Fibroblast of gingiva (primary cell): Measurements from ENCODE around the gene CNPPD1.

ENCODE experiments used
- DNase-seq: peaks from one replicate; pipeline ENCODE4 v3.0.0-alpha.2; 2011; ENCODE audit warnings: low read depth

CNPPD1 gene

GRCh38 chr2:219179601-219180465, 3.1 kb upstream of the CNPPD1 start:
- DNase-seq: no peak

GRCh38 chr2:219178377-219179175, 1.9 kb upstream of the CNPPD1 start:
- DNase-seq: no peak

DNA sequence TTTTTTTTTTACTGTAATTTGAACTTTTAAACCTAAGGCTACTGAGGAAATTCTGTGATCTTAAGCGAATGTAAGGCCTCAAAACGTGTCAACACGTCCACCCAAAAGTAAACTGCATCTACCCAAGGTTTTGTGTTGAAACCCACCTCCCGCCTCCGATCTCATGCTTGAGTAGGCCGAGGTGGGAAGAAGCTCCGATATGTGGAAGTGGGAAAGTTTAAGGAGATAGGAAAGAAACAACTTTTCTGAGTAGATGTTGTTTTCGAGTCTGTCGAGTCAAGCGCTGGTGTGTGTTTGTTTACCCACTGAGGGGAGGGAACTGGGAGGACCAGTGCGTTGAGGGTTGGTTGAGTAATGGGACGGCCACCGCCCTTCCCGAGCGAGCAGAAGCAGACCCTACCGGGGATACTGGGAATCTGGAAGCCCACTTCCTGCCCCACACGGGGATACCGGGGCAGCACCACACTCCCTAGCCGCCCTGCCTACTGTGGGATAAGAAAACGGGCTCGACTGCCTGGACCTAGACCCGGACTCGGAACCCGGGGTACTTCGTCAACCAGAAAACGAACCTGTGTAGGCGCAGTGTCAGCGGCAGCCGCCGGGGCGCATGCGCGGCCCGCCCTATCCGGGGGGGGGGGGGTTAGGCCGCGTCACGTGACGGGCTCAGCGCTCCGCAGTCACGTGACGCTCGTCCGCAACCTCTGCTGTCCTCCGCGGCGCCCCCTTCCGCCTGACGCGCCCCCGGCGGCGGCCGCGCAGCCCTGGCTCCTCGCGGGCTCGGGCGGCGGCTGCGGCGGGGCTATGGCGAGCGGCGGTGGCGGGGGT, 1.0 kb upstream of the CNPPD1 start, which contains the start of gene RETREG2:
Gene RETREG2, plus strand, starts transcription at position 724 of the 825 bp plus-strand sequence. Its CDS starts 78 bp downstream, at position 802.
- peak; percentile 91 for DNase-seq

DNA sequence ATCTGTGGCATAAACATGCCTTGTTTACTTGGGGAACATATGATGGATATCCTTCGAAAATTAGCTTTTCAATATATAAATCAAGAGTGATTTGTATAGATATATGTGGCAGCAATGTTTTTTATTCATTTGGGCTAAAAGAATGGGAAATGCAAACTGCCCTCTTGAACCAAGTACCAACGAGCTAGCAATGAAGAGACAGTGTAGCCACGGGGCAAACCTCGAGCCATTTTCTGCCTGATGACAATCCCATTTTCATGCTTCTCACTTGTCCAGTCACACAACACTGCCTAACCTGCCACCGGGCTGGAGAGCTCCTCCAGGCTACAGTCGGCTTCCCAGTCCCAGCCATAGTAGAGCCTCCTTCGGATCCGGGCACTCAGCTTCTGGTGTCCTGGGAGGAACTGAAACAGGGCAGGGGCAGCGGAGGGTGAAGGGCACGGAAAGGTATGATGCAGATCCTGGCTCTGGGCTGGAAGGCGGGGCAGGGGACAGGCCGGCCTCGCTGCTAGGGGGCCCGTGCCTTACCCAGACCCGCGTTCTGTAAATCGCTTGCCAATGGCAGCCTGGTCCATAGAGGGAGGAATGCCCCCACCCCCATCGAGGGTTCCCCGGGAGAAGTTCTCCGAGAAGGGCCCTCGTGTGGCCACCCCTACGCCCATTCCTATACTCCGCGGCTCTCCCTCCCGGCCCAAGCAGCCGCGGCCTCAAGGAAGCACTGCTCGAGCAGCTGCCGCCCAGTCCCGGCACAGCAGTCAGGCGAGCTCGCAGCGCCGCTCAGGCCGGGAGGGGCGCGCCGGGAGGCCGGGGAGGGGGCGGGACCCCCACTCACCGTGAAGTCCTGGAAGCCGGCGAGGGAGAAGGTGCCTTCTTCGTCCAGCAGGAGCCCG, 552 bp downstream of the CNPPD1 start:
- DNase-seq: peak; percentile 14

DNA sequence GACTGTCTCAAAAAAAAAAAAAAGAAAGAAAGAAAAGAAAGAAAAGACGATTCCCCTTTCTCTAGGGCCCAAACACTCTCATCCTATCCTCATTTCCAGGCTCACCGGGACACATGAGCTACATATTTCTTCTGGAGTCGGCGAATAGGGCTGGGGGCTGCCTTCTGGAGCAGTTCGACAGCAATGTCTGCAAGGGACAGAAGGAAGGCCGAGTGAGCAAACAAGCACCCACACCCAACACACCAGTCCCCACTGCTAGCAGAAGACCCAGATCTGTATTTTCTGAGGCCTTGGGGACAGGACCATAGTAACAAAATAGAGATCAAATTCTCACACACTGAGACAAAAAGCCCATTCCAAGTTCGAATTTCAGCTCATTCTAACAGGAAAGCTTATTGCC, 1.2 kb downstream of the CNPPD1 start:
- no peak for DNase-seq

- no peak for DNase-seq
Observed at GRCh38 chr2:219174801-219175200, 1.9 kb downstream of the CNPPD1 start.

GRCh38 chr2:219174146-219174545, 2.6 kb downstream of the CNPPD1 start:
- DNase-seq: no peak

DNA sequence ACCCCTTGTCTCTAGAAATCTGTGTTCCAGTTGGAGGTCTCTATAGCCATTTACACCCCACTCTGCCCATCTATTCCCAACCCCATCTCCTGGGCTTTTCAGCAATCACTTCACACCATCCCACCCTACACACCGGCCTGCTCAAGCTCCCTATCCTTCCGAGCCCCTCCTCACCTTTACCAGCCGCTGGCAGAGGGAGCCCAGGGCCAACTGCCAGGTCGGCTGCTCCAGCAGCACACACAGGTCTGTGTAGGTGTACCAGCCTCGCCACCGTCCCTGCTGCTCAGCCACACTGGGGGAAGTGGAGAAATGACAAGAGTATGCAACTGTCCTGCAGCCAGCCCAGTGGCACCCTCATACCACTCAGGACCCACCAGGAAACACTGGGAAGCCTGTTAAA, 3.5 kb downstream of the CNPPD1 start:
- no peak for DNase-seq

GRCh38 chr2:219172231-219173154, 4.2 kb downstream of the CNPPD1 start:
- DNase-seq: no peak

DNA sequence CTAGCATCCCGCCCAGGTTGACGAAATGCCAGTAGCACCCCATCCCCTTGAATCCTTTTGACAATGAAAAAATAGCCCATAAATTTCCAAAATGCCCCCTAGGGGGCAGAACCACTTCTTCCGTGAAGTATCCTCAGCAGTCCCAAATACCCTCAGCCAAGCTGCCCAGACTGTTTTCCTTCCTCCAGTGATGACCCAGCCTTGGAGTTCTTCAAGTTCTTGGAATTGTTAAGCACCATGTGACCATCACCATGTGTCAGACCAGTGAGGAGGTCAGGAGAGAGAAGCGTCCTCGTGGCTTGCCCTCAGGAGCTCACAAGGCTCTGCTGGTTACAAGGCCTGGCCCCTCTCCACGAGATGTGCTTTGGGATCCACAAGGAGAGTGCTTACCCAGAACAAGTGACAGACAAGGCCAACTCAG, 5.5 kb downstream of the CNPPD1 start:
- DNase-seq: peak; percentile 86

- no peak for DNase-seq
Observed at GRCh38 chr2:219169930-219170654, 6.6 kb downstream of the CNPPD1 start, which contains the start of gene SLC23A3. TSS of gene SLC23A3 (minus strand) at chr2:219170029. CDS start at chr2:219169984, 45 bp downstream.

DNA sequence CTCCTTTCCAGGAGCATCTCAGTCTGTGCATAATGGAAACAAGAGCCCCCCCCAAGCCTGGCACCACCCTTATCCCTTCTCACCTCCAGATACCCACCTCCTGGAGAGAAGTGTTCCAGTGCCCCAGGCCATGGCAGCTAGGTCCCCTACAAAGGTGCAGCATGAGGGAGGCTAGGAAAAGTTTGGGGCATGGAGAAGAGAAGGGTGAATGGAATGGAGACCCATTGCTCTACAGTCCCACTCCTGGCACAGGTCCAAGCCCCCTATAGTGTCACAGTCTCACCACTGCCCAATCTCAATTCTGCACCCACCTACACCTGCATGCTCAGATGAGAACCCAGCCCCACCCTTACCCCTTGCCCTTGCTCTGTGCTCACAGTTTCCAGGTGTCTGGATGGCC, 7.8 kb downstream of the CNPPD1 start:
- DNase-seq: no peak

GRCh38 chr2:219168526-219168925, 8.2 kb downstream of the CNPPD1 start:
- DNase-seq: no peak

DNA sequence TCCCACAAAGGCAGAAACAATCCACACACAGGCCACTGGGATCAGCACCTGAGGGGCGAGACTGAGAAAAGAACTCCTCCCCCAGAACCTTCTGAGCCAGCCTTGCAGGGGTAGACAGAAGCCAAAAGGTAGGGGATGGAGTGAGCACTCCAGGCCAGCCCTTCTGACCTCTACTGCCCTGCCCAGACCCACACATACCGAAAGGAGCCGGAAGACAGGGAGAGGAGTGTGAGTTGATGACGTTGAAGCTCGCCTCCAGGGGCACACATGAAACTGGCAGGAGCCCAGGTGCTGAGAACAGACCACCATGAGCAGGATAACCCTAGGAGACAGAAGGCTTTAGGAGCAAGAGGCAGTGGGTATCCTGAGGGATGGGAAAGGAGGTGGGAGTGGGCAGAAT, 8.7 kb downstream of the CNPPD1 start:
- no peak for DNase-seq

- DNase-seq: no peak
Observed at GRCh38 chr2:219165058-219165911, 11.4 kb downstream of the CNPPD1 start.

- DNase-seq: no peak
Observed at GRCh38 chr2:219163156-219163555, 13.6 kb downstream of the CNPPD1 start.

DNA sequence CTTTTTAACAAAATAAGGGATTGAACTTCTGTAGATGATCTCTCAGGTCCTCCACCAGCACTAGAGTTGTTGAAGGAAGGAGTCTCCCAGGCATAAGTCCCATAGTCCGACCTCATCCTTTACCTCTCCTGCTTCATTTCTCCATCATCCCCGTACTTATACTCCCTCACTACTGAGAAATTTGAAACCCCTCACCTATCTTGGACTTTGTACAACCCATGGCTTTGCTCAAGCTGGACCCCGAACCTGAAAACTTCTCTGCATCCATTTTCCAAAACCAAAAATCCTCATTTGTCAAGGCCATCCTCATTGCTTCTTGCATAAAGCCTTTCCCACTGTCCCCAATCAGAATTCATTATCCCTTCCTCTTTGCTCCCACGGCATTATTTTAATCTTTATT, 15.6 kb downstream of the CNPPD1 start:
- DNase-seq: no peak
